NCI-H2227 (cell line): ENCODE results near the gene CFAP92.

Experiments
- DNase-seq: peaks from one replicate; lab custom pipeline; 2025; ENCODE audit not compliant: unreplicated experiment; lab: John Stamatoyannopoulos, UW

The CFAP92 gene

GRCh38 chr3:128993461-128994172 is at the start of gene CFAP92:
Gene CFAP92 (minus strand): TSS chr3:128994076. CDS start chr3:128993304, 772 bp downstream.
- DNase-seq = peak; percentile 86

- no peak for DNase-seq
These were observed 46.9 kb upstream of the CFAP92 start for GRCh38 chr3:129040579-129041300.

- DNase-seq = no peak
These were observed 46.1 kb upstream of the CFAP92 start for GRCh38 chr3:129040039-129040336.

GRCh38 chr3:129039271-129040038 is 45.6 kb upstream of the CFAP92 start:
- DNase-seq = peak; percentile 80

GRCh38 chr3:129038121-129038855 is 44.4 kb upstream of the CFAP92 start:
- no peak for DNase-seq

- no peak for DNase-seq
These were observed 43.2 kb upstream of the CFAP92 start for GRCh38 chr3:129037093-129037419.

- no peak for DNase-seq
These were observed 42.6 kb upstream of the CFAP92 start for GRCh38 chr3:129036222-129037092.

- DNase-seq = no peak
These were observed 41.7 kb upstream of the CFAP92 start for GRCh38 chr3:129035360-129036221.

- DNase-seq = no peak
These were observed 40.8 kb upstream of the CFAP92 start for GRCh38 chr3:129034642-129035041.

- DNase-seq = no peak
These were observed 39.9 kb upstream of the CFAP92 start for GRCh38 chr3:129033633-129034321.

GRCh38 chr3:129033151-129033550 is 39.3 kb upstream of the CFAP92 start:
- no peak for DNase-seq

GRCh38 chr3:129032716-129033115 is 38.8 kb upstream of the CFAP92 start:
- DNase-seq = no peak

- no peak for DNase-seq
These were observed 37.8 kb upstream of the CFAP92 start for GRCh38 chr3:129031476-129032215.

GRCh38 chr3:129030611-129031010 is 36.7 kb upstream of the CFAP92 start:
- no peak for DNase-seq

- no peak for DNase-seq
These were observed 35.0 kb upstream of the CFAP92 start for GRCh38 chr3:129028866-129029265.

- no peak for DNase-seq
These were observed 33.6 kb upstream of the CFAP92 start for GRCh38 chr3:129027544-129027880.

GRCh38 chr3:129026728-129027543 is 33.1 kb upstream of the CFAP92 start:
- peak; percentile 91 for DNase-seq
